ENCODE results near the gene KCNQ1.

DNA sequence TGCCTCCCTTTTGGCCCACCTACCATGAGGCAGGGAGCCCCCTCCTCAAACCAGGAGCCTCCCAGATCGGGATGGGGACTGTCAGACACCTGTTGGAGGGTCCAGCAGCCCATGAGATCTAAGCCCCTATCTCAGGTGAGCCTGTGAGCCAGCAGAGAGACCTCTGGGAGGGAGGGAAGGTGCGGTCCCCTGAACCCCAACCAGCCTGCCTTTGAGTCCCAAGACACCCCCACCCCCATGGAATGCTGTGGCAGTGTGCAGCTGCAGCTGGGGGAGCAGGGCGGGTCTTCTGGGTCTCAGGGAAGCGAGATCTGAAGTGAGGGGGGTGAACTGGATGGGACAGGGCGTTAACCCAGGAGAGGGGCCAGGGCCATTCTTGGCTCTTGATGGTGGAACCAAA, 442.1 kb downstream of the KCNQ1 start:
- TF ChIP-seq, protein P1, sequence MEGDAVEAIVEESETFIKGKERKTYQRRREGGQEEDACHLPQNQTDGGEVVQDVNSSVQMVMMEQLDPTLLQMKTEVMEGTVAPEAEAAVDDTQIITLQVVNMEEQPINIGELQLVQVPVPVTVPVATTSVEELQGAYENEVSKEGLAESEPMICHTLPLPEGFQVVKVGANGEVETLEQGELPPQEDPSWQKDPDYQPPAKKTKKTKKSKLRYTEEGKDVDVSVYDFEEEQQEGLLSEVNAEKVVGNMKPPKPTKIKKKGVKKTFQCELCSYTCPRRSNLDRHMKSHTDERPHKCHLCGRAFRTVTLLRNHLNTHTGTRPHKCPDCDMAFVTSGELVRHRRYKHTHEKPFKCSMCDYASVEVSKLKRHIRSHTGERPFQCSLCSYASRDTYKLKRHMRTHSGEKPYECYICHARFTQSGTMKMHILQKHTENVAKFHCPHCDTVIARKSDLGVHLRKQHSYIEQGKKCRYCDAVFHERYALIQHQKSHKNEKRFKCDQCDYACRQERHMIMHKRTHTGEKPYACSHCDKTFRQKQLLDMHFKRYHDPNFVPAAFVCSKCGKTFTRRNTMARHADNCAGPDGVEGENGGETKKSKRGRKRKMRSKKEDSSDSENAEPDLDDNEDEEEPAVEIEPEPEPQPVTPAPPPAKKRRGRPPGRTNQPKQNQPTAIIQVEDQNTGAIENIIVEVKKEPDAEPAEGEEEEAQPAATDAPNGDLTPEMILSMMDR (IDR thresholded peaks at IDR 0.05), result no peak
- no peak for TF ChIP-seq EZH2phosphoT487 (IDR thresholded peaks at IDR 0.05; ENCODE audit: borderline replicate concordance, low read depth)
- TF ChIP-seq, protein P2, sequence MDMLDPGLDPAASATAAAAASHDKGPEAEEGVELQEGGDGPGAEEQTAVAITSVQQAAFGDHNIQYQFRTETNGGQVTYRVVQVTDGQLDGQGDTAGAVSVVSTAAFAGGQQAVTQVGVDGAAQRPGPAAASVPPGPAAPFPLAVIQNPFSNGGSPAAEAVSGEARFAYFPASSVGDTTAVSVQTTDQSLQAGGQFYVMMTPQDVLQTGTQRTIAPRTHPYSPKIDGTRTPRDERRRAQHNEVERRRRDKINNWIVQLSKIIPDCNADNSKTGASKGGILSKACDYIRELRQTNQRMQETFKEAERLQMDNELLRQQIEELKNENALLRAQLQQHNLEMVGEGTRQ (IDR thresholded peaks at IDR 0.05; ENCODE audit: borderline replicate concordance, low read depth, low read length), result no peak

All from SK-N-SH (cell line).